ENCODE data around the gene GIPC2.

- TF ChIP-seq CTCF (IDR thresholded peaks at IDR 0.05 in 2 of 3, conservative IDR thresholded peaks at IDR 0.05 in 1 of 3; ENCODE audit: borderline replicate concordance in 1 of 3, insufficient read depth in 1 of 3, low read depth in 2 of 3, low read length in 2 of 3), result no peak
- TF ChIP-seq ZFX (IDR thresholded peaks at IDR 0.05), result no peak
- TF ChIP-seq POLR2AphosphoS5 (IDR thresholded peaks at IDR 0.05; ENCODE audit: low read depth, low read length), result no peak
- TF ChIP-seq EZH2 (IDR thresholded peaks at IDR 0.05), result no peak
- TF ChIP-seq MAX (IDR thresholded peaks at IDR 0.05), result no peak
- no peak for TF ChIP-seq TCF7L2 (IDR thresholded peaks at IDR 0.05; ENCODE audit: borderline replicate concordance, extremely low read depth, insufficient read depth, insufficient read length)
- TF ChIP-seq CEBPB (IDR thresholded peaks at IDR 0.05; ENCODE audit: low read depth), result no peak
- TF ChIP-seq YY1 (IDR thresholded peaks at IDR 0.05; ENCODE audit: extremely low read depth, insufficient replicate concordance, low read depth, low read length), result no peak
- no peak for TF ChIP-seq ELF1 (IDR thresholded peaks at IDR 0.05; ENCODE audit: borderline replicate concordance, low read depth)
- no peak for TF ChIP-seq POLR2A (IDR thresholded peaks at IDR 0.05; ENCODE audit: borderline replicate concordance, extremely low read depth, insufficient read depth, insufficient read length)
- no peak for TF ChIP-seq EGR1 (IDR thresholded peaks at IDR 0.05; ENCODE audit: low read depth)
Measured at GRCh38 chr1:78015148-78015547, 30.6 kb upstream of the GIPC2 start.

Measured in HCT116 (cell line).